PFSK-1 (cell line): ENCODE results near the gene ATP5MC3.

Experiments used
- POLR2AphosphoS5 ChIP-seq: IDR thresholded peaks from 2 replicates; pipeline ENCODE4 v1.6.1; 2012; ENCODE audit warnings: low read depth, mild to moderate bottlenecking, control low read depth, low read length, moderate library complexity
- SIN3A ChIP-seq: IDR thresholded peaks from 2 replicates; pipeline ENCODE4 v1.6.1; 2012; ENCODE audit warnings: mild to moderate bottlenecking, low read length, moderate library complexity, borderline replicate concordance; ENCODE audit not compliant: insufficient read depth
- TF ChIP-seq, protein P1 (sequence below), 2 experiments: IDR thresholded peaks; 2 replicates each; pipeline versions ENCODE4 v1.6.1 to v1.8.0; 2011 to 2012; ENCODE audit warnings: low read depth in 2 of 2, low read length in 2 of 2, control low read depth in 1 of 2, inconsistent platforms in 1 of 2, mild to moderate bottlenecking in 1 of 2, moderate library complexity in 1 of 2; ENCODE audit not compliant: insufficient read depth in 1 of 2

DNA sequence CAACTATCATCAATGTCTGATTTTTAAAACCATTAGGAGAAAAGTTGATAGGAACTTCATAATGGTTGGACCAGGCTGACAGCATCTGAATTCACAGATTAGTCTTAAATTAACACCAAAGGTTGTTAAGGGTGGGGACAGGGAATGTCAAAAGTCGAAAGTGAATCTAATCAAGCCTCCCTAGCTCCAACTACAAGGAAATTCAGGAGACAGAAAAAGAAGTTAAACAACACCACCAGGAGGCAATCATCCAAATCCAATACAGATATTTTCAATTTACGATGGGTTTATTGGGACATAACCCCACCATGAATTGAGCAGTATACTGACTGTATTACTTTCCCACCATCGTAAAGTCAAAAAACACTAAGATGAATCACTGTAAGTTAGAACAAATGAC lies 46.3 kb downstream of the ATP5MC3 start:
- TF ChIP-seq, protein P1, sequence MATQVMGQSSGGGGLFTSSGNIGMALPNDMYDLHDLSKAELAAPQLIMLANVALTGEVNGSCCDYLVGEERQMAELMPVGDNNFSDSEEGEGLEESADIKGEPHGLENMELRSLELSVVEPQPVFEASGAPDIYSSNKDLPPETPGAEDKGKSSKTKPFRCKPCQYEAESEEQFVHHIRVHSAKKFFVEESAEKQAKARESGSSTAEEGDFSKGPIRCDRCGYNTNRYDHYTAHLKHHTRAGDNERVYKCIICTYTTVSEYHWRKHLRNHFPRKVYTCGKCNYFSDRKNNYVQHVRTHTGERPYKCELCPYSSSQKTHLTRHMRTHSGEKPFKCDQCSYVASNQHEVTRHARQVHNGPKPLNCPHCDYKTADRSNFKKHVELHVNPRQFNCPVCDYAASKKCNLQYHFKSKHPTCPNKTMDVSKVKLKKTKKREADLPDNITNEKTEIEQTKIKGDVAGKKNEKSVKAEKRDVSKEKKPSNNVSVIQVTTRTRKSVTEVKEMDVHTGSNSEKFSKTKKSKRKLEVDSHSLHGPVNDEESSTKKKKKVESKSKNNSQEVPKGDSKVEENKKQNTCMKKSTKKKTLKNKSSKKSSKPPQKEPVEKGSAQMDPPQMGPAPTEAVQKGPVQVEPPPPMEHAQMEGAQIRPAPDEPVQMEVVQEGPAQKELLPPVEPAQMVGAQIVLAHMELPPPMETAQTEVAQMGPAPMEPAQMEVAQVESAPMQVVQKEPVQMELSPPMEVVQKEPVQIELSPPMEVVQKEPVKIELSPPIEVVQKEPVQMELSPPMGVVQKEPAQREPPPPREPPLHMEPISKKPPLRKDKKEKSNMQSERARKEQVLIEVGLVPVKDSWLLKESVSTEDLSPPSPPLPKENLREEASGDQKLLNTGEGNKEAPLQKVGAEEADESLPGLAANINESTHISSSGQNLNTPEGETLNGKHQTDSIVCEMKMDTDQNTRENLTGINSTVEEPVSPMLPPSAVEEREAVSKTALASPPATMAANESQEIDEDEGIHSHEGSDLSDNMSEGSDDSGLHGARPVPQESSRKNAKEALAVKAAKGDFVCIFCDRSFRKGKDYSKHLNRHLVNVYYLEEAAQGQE (IDR thresholded peaks at IDR 0.05; ENCODE audit: insufficient read depth in 1 of 2, low read depth in 2 of 2, low read length in 2 of 2), result no peak
- TF ChIP-seq POLR2AphosphoS5 (no peak), SIN3A (no peak)
